ENCODE measurements around the gene GDPD5.

The GDPD5 gene

GRCh38 chr11:75570559-75571139, 44.9 kb upstream of the GDPD5 start:
- intact Hi-C loops (cut with DNase I; ENCODE audit: low total_unique reads), result no loop called here
- Histone ChIP-seq H3K27me3 (no peaks in the 10 kb centered on the region), H3K9me3 (no peaks in the 10 kb centered on the region), H3K4me3 (no peak overlapping the region), H3K27ac (peak overlapping the region in 1 of 2 donors; percentile 6), H3K4me1 (peaks cover 0 to 47% (median 32%) of the 10 kb centered on the region in 4 donors), H3K36me3 (peaks cover 68 to 87% (median 77%) of the 10 kb centered on the region in 3 donors)
- no peak for DNase-seq
- TF ChIP-seq CTCF (IDR thresholded peaks at IDR 0.05), result no peak

GRCh38 chr11:75568616-75569219, 43.0 kb upstream of the GDPD5 start:
- no peak for DNase-seq
- TF ChIP-seq CTCF (IDR thresholded peaks at IDR 0.05), result no peak
- Histone ChIP-seq H3K36me3 (peaks cover 68 to 78% (median 76%) of the 10 kb centered on the region in 3 donors), H3K9me3 (no peaks in the 10 kb centered on the region), H3K27ac (peak overlapping the region in 1 of 2 donors; percentile 26), H3K4me3 (no peak overlapping the region), H3K4me1 (peaks cover 0 to 66% (median 51%) of the 10 kb centered on the region in 4 donors), H3K27me3 (no peaks in the 10 kb centered on the region)
- intact Hi-C loops (cut with DNase I; ENCODE audit: low total_unique reads), result no loop called here

- TF ChIP-seq CTCF (IDR thresholded peaks at IDR 0.05), result no peak
- H3K27ac ChIP-seq, result peak overlapping the region; percentile 22 to 26
- H3K36me3 ChIP-seq, result peaks cover 66 to 71% (median 69%) of the 10 kb centered on the region in 3 donors
- no peaks in the 10 kb centered on the region for H3K27me3 ChIP-seq
- intact Hi-C loops (cut with DNase I; ENCODE audit: low total_unique reads), result no loop called here
- no peaks in the 10 kb centered on the region for H3K9me3 ChIP-seq
- DNase-seq, result no peak
- no peak overlapping the region for H3K4me3 ChIP-seq
- peaks cover 0 to 74% (median 54%) of the 10 kb centered on the region in 4 donors for H3K4me1 ChIP-seq
Measured at GRCh38 chr11:75567971-75568370, 42.2 kb upstream of the GDPD5 start.

- DNase-seq, result no peak
- H3K4me1 ChIP-seq, result peaks cover 0 to 72% (median 54%) of the 10 kb centered on the region in 4 donors
- H3K9me3 ChIP-seq, result no peaks in the 10 kb centered on the region
- peaks cover 54 to 59% (median 57%) of the 10 kb centered on the region in 3 donors for H3K36me3 ChIP-seq
- H3K27ac ChIP-seq, result peak overlapping the region; percentile 26 to 99
- intact Hi-C loops (cut with DNase I; ENCODE audit: low total_unique reads), result no loop called here
- H3K4me3 ChIP-seq, result no peak overlapping the region
- no peak for TF ChIP-seq CTCF (IDR thresholded peaks at IDR 0.05)
- no peaks in the 10 kb centered on the region for H3K27me3 ChIP-seq
Measured at GRCh38 chr11:75566763-75567279, 41.1 kb upstream of the GDPD5 start.

GRCh38 chr11:75565916-75566762, 40.4 kb upstream of the GDPD5 start:
- Histone ChIP-seq H3K36me3 (peaks cover 48 to 53% (median 51%) of the 10 kb centered on the region in 3 donors), H3K4me1 (peaks cover 0 to 79% (median 60%) of the 10 kb centered on the region in 4 donors), H3K27ac (peak overlapping the region; percentile 99 to 100), H3K27me3 (no peaks in the 10 kb centered on the region), H3K9me3 (no peaks in the 10 kb centered on the region), H3K4me3 (peak overlapping the region; percentile 6 to 98)
- intact Hi-C loops (cut with DNase I; ENCODE audit: low total_unique reads), result no loop called here
- no peak for DNase-seq
- no peak for TF ChIP-seq CTCF (IDR thresholded peaks at IDR 0.05)
